ENCODE results near the gene OGFR.

The OGFR gene

DNA sequence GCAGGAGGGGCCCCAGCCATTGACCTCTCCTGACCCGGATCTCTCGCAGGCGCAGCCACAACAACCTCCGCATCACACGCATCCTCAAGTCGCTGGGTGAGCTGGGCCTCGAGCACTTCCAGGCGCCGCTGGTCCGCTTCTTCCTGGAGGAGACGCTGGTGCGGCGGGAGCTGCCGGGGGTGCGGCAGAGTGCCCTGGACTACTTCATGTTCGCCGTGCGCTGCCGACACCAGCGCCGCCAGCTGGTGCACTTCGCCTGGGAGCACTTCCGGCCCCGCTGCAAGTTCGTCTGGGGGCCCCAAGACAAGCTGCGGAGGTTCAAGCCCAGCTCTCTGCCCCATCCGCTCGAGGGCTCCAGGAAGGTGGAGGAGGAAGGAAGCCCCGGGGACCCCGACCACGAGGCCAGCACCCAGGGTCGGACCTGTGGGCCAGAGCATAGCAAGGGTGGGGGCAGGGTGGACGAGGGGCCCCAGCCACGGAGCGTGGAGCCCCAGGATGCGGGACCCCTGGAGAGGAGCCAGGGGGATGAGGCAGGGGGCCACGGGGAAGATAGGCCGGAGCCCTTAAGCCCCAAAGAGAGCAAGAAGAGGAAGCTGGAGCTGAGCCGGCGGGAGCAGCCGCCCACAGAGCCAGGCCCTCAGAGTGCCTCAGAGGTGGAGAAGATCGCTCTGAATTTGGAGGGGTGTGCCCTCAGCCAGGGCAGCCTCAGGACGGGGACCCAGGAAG is 7.7 kb downstream of the OGFR start:
- Histone ChIP-seq H3K27ac (ENCODE audit: low read depth, low read length) (no peak overlapping the region), H3K36me3 (ENCODE audit: control insufficient read depth in 5 of 5, insufficient read depth in 5 of 5, low read length in 5 of 5) (peaks cover 0 to 62% (median 50%) of the 10 kb centered on the region in 5 donors), H3K9me3 (ENCODE audit: control insufficient read depth in 5 of 5, low read length in 5 of 5) (no peaks in the 10 kb centered on the region), H3K9ac (ENCODE audit: low read length in 5 of 5) (no peak overlapping the region), H3K4me3 (ENCODE audit: low read depth in 1 of 5, low read length in 5 of 5) (no peak overlapping the region), H3K27me3 (ENCODE audit: control insufficient read depth in 5 of 5, insufficient read depth in 4 of 5, low read length in 5 of 5) (peaks cover 20 to 28% (median 25%) of the 10 kb centered on the region in 5 donors), H3K4me1 (ENCODE audit: control insufficient read depth in 5 of 5, insufficient read depth in 5 of 5, low read length in 5 of 5) (peaks cover 0 to 35% (median 19%) of the 10 kb centered on the region in 5 donors)

DNA sequence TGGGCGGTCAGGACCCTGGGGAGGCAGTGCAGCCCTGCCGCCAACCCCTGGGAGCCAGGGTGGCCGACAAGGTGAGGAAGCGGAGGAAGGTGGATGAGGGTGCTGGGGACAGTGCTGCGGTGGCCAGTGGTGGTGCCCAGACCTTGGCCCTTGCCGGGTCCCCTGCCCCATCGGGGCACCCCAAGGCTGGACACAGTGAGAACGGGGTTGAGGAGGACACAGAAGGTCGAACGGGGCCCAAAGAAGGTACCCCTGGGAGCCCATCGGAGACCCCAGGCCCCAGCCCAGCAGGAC is 8.2 kb downstream of the OGFR start:
- peaks cover 0 to 57% (median 45%) of the 10 kb centered on the region in 5 donors for H3K36me3 ChIP-seq (ENCODE audit: control insufficient read depth in 5 of 5, insufficient read depth in 5 of 5, low read length in 5 of 5)
- no peak overlapping the region for H3K9ac ChIP-seq (ENCODE audit: low read length in 5 of 5)
- peaks cover 0 to 30% (median 14%) of the 10 kb centered on the region in 5 donors for H3K4me1 ChIP-seq (ENCODE audit: control insufficient read depth in 5 of 5, insufficient read depth in 5 of 5, low read length in 5 of 5)
- H3K4me3 ChIP-seq (ENCODE audit: low read depth in 1 of 5, low read length in 5 of 5): no peak overlapping the region
- H3K27me3 ChIP-seq (ENCODE audit: control insufficient read depth in 5 of 5, insufficient read depth in 4 of 5, low read length in 5 of 5): peaks cover 23 to 33% (median 29%) of the 10 kb centered on the region in 5 donors
- H3K9me3 ChIP-seq (ENCODE audit: control insufficient read depth in 5 of 5, low read length in 5 of 5): no peaks in the 10 kb centered on the region
- H3K27ac ChIP-seq (ENCODE audit: low read depth, low read length): no peak overlapping the region

DNA sequence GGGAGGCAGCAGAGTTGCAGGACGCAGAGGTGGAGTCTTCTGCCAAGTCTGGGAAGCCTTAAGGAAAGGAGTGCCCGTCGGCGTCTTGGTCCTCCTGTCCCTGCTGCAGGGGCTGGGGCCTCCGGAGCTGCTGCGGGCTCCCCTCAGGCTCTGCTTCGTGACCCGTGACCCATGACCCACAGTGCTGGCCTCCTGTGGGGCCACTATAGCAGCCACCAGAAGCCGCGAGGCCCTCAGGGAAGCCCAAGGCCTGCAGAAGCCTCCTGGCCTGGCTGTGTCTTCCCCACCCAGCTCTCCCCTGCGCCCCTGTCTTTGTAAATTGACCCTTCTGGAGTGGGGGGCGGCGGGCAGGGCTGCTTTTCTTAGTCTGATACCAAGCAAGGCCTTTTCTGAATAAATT is 9.0 kb downstream of the OGFR start:
- Histone ChIP-seq H3K4me1 (ENCODE audit: control insufficient read depth in 5 of 5, insufficient read depth in 5 of 5, low read length in 5 of 5) (peaks cover 0 to 33% (median 19%) of the 10 kb centered on the region in 5 donors), H3K27me3 (ENCODE audit: control insufficient read depth in 5 of 5, insufficient read depth in 4 of 5, low read length in 5 of 5) (peaks cover 30 to 40% (median 35%) of the 10 kb centered on the region in 5 donors), H3K9ac (ENCODE audit: low read length in 5 of 5) (no peak overlapping the region), H3K9me3 (ENCODE audit: control insufficient read depth in 5 of 5, low read length in 5 of 5) (no peaks in the 10 kb centered on the region), H3K27ac (ENCODE audit: low read depth, low read length) (no peak overlapping the region), H3K36me3 (ENCODE audit: control insufficient read depth in 5 of 5, insufficient read depth in 5 of 5, low read length in 5 of 5) (peaks cover 0 to 50% (median 42%) of the 10 kb centered on the region in 5 donors), H3K4me3 (ENCODE audit: low read depth in 1 of 5, low read length in 5 of 5) (no peak overlapping the region)

DNA sequence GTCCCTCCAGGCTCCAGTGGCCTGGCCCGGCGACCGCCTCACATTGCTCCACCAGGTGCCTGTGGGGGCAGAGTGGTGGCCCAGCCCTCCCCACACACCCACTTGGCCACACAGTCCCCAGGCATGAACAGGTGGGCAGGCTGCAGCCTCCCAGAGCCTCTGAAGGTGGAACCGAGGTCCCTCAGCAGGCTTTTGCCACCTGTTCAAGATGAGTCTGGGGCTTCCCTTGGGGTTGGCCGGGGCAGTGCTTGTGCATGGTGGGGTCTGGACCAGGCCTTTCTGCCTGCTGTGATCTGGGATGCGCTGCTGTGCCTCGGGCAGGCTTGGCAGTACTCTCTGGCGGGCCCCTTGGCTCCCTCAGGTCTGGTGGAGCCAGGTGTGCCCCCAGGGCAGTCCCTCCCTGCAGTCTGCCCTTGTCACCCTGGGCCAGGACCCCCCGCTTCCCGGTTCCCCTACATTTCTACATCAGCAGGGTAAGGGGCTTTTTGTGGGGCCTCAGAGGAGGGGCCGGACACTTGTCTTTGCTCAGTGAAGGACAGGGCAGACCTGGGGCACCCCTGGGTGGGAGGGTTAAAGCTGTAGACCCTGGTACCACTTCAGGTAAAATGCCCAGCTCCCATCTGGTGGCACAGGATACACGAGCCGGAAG is 9.5 kb downstream of the OGFR start:
- Histone ChIP-seq H3K36me3 (ENCODE audit: control insufficient read depth in 5 of 5, insufficient read depth in 5 of 5, low read length in 5 of 5) (peaks cover 0 to 47% (median 40%) of the 10 kb centered on the region in 5 donors), H3K9ac (ENCODE audit: low read length in 5 of 5) (no peak overlapping the region), H3K4me1 (ENCODE audit: control insufficient read depth in 5 of 5, insufficient read depth in 5 of 5, low read length in 5 of 5) (peaks cover 0 to 39% (median 25%) of the 10 kb centered on the region in 5 donors), H3K27ac (ENCODE audit: low read depth, low read length) (no peak overlapping the region), H3K9me3 (ENCODE audit: control insufficient read depth in 5 of 5, low read length in 5 of 5) (no peaks in the 10 kb centered on the region), H3K27me3 (ENCODE audit: control insufficient read depth in 5 of 5, insufficient read depth in 4 of 5, low read length in 5 of 5) (peaks cover 34 to 43% (median 38%) of the 10 kb centered on the region in 5 donors), H3K4me3 (ENCODE audit: low read depth in 1 of 5, low read length in 5 of 5) (no peak overlapping the region)

DNA sequence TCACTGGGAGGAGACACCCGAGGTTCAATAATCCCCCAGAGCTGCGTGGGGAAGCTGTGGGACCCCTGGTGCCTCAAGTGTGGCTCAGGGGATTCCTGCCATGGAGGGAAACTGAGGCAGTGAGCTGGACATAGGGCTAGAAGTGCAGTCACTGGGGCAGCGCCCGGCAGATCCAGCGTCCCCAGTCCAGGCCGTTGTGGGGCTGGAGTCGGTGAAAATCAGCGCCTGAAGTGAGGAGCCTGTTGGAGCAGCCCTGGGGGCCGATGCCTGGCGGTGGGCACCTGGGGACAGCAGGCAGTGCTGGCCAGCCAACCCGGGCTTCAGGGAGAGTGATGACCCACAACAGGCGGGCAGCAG is 10.1 kb downstream of the OGFR start:
- peaks cover 0 to 44% (median 30%) of the 10 kb centered on the region in 5 donors for H3K4me1 ChIP-seq (ENCODE audit: control insufficient read depth in 5 of 5, insufficient read depth in 5 of 5, low read length in 5 of 5)

DNA sequence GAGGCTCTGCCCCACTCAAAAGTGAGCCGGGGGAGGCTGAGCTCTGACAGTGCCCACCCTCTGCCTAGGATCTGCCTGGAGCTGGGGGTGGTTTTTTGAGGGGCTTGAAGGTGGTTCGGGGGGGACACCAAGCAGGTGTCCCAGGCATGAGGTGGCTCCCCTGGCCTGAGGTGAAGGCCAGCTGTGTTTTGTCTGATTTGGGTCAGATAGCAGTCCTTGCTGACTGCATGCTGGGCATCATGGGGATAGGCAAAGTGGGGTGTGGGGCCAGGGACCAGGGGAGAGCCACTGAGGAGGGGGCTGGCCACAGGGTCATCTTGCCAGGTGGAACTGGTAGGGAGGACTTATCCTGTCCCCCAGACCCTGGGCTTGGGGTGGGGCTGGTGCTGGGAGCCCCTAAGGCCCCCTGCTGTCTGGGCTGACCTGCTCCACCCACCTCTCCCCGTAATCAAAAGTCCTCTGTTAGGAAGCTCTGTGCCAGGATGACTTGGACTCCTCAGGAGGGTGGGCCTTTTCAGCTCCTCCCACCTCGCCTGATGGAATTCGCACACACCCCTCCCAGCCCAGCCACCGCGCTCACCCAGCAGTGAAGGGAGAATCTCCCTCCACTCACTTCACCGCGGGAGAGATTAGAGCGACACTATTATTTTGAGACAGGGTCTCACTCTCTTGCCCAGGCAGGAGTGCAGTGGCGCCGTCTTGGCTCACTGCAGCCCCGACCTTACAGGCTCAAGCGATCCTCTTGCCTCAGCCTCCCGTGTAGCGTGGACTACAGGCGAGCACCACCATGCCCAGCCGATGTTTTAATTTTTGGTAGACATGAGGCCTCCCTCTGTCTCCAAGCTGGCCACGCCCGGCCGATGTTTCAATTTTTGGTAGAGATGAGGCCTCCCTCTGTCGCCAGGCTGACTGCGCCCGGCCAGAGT is 10.7 kb downstream of the OGFR start:
- peaks cover 0 to 35% (median 28%) of the 10 kb centered on the region in 5 donors for H3K36me3 ChIP-seq (ENCODE audit: control insufficient read depth in 5 of 5, insufficient read depth in 5 of 5, low read length in 5 of 5)
- peaks cover 0 to 51% (median 35%) of the 10 kb centered on the region in 5 donors for H3K4me1 ChIP-seq (ENCODE audit: control insufficient read depth in 5 of 5, insufficient read depth in 5 of 5, low read length in 5 of 5)
- H3K9me3 ChIP-seq (ENCODE audit: control insufficient read depth in 5 of 5, low read length in 5 of 5): no peaks in the 10 kb centered on the region
- H3K4me3 ChIP-seq (ENCODE audit: low read depth in 1 of 5, low read length in 5 of 5): no peak overlapping the region
- no peak overlapping the region for H3K27ac ChIP-seq (ENCODE audit: low read depth, low read length)
- peaks cover 38 to 50% (median 45%) of the 10 kb centered on the region in 5 donors for H3K27me3 ChIP-seq (ENCODE audit: control insufficient read depth in 5 of 5, insufficient read depth in 4 of 5, low read length in 5 of 5)
- no peak overlapping the region for H3K9ac ChIP-seq (ENCODE audit: low read length in 5 of 5)

More for the DNA sequence above, 10.1 kb downstream of the OGFR start:
- Histone ChIP-seq H3K36me3 (ENCODE audit: control insufficient read depth in 5 of 5, insufficient read depth in 5 of 5, low read length in 5 of 5) (peaks cover 0 to 42% (median 34%) of the 10 kb centered on the region in 5 donors), H3K9me3 (ENCODE audit: control insufficient read depth in 5 of 5, low read length in 5 of 5) (no peaks in the 10 kb centered on the region), H3K27me3 (ENCODE audit: control insufficient read depth in 5 of 5, insufficient read depth in 4 of 5, low read length in 5 of 5) (peaks cover 34 to 44% (median 39%) of the 10 kb centered on the region in 5 donors), H3K27ac (ENCODE audit: low read depth, low read length) (no peak overlapping the region), H3K4me3 (ENCODE audit: low read depth in 1 of 5, low read length in 5 of 5) (no peak overlapping the region), H3K9ac (ENCODE audit: low read length in 5 of 5) (no peak overlapping the region)

DNA sequence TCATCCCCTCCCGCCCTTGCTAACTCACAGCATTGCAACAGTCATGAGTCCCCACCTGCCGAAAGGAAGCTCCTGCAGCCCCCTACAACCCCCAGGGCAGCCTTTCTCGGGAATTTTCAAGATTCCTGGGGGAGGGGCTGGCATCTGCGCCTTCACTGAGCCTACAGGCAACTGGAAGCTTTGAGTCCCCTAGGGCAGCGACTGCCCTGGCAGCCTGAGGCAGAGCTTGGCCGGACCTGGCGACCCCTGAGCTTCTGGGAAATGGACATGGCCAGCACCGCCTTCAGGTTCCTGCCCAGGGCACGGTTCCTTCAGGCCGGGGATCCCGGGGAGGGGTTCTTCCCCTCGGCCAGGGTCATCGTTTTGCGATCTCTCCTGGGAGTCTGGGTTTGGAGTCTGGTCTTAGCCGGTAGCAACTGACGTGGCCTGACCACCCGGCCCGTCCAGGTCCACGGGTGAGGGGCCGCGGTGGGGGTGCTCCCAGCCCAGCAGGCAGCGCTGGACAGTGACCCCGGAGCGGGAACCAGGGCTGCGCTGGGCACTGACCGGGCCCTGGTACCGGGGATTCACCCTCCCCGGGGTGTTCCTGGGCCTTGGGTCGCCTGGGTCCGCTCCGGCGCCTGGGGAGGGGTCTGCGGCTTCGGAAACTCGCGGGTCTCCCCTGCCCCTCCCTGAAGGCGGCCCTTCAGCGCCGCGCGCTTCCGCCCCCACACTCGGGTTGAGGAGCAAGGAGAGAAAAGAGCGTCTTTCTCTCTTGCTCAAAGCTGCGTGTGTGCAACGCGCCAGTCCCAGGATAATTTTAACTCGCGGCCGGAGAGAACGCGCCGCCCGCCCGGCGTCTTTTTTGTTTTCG is 11.6 kb downstream of the OGFR start:
- no peak overlapping the region for H3K27ac ChIP-seq (ENCODE audit: low read depth, low read length)
- peak overlapping the region in 2 of 5 donors; percentile 6 to 44 for H3K4me3 ChIP-seq (ENCODE audit: low read depth in 1 of 5, low read length in 5 of 5)
- peaks cover 0 to 26% (median 19%) of the 10 kb centered on the region in 5 donors for H3K36me3 ChIP-seq (ENCODE audit: control insufficient read depth in 5 of 5, insufficient read depth in 5 of 5, low read length in 5 of 5)
- no peaks in the 10 kb centered on the region for H3K9me3 ChIP-seq (ENCODE audit: control insufficient read depth in 5 of 5, low read length in 5 of 5)
- H3K4me1 ChIP-seq (ENCODE audit: control insufficient read depth in 5 of 5, insufficient read depth in 5 of 5, low read length in 5 of 5): peaks cover 0 to 53% (median 36%) of the 10 kb centered on the region in 5 donors
- H3K27me3 ChIP-seq (ENCODE audit: control insufficient read depth in 5 of 5, insufficient read depth in 4 of 5, low read length in 5 of 5): peaks cover 38 to 53% (median 46%) of the 10 kb centered on the region in 5 donors
- no peak overlapping the region for H3K9ac ChIP-seq (ENCODE audit: low read length in 5 of 5)

DNA sequence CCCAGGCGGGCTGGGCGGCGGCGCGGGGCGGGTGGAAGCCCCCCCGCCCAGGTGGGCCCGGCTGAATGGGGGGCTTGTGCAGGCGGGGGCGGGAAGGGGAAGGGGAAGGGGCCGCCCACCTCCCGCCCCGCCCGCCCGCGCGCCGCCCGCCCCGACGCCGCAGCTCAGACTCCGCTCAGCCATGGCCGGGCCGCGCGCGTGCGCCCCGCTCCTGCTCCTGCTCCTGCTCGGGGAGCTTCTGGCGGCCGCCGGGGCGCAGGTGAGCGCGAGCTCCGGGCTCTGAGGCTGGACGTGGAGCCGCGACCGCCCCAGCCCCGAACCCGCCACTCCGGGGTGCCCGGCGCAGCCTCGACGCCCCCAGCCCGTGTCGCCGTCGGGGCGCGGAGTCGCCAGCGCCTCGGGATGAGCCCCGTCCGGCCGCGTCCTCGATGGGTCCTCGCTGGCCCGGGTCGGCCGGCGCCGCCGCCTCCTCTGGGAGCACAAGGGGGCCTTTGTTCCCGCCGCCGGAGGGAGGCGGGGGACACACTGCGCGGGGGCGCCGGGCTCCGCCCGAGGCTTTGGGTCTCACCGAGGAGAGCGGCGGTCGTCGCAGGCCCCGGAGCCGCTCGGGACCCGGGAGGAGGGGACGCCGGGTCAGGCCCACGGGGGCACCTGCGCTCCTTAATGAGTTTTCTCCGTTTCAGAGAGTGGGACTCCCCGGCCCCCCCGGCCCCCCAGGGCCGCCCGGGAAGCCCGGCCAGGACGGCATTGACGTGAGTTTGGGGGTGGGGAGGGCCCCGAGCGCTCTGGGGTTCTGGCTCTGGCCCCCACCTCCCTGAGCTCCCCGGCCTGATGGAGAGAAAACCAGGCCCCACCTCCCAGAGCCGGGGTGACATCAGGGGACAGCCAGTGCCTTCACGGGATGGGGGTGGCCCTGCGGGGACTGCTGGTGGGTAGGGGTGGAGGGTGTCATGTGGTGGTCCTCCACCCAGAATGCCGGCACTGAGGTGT is 12.5 kb downstream of the OGFR start, which contains the start of gene COL9A3:
TSS of gene COL9A3 (plus strand) at position 167 of the 990 bp plus-strand sequence. CDS start at position 182, 15 bp downstream.
- Histone ChIP-seq H3K4me3 (ENCODE audit: low read depth in 1 of 5, low read length in 5 of 5) (peak within 1 kb of the TSS in 2 of 5 donors; percentile 6 to 44), H3K27me3 (ENCODE audit: control insufficient read depth in 5 of 5, insufficient read depth in 4 of 5, low read length in 5 of 5) (peaks cover 38 to 54% (median 46%) of the 10 kb centered on the region in 5 donors), H3K9me3 (ENCODE audit: control insufficient read depth in 5 of 5, low read length in 5 of 5) (no peaks in the 10 kb centered on the region), H3K4me1 (ENCODE audit: control insufficient read depth in 5 of 5, insufficient read depth in 5 of 5, low read length in 5 of 5) (peaks cover 0 to 53% (median 36%) of the 10 kb centered on the region in 5 donors), H3K9ac (ENCODE audit: low read length in 5 of 5) (no peak within 1 kb of the TSS), H3K27ac (ENCODE audit: low read depth, low read length) (no peak within 1 kb of the TSS), H3K36me3 (ENCODE audit: control insufficient read depth in 5 of 5, insufficient read depth in 5 of 5, low read length in 5 of 5) (peaks cover 0 to 17% (median 10%) of the 10 kb centered on the region in 5 donors)

Measured in subcutaneous abdominal adipose tissue (tissue), 5 donors.